Parathyroid adenoma (tissue), 2 donors: Measurements from ENCODE around the gene TMEM50B.
A peak's percentile ranks its signal among the peaks of the same experiment; 100 is the strongest.

Experiments
- H2AFZ ChIP-seq: fragments of 300-600 bp; sonication (generic); one replicate; pipeline ENCODE4 v1.7.0; 2017; ENCODE audit warnings: antibody characterized with exemption, mild to moderate bottlenecking
- H3K27ac ChIP-seq: fragments of 300-600 bp; sonication (generic); one replicate; pipeline ENCODE4 v1.7.0; 2017
- H3K27me3 ChIP-seq: fragments of 300-600 bp; sonication (generic); one replicate; pipeline ENCODE4 v1.7.0; 2017; ENCODE audit warnings: low read length; ENCODE audit not compliant: control insufficient read depth, insufficient read depth
- H3K36me3 ChIP-seq: fragments of 300-600 bp; sonication (generic); one replicate; pipeline ENCODE4 v1.7.0; 2017; ENCODE audit warnings: low read length; ENCODE audit not compliant: control insufficient read depth, insufficient read depth
- H3K4me1 ChIP-seq: fragments of 300-600 bp; sonication (generic); one replicate; pipeline ENCODE4 v1.7.0; 2017; ENCODE audit warnings: control low read depth
- H3K4me2 ChIP-seq: fragments of 300-600 bp; sonication (generic); one replicate; pipeline ENCODE4 v1.7.0; 2017; ENCODE audit warnings: low read length
- H3K4me3 ChIP-seq: fragments of 300-600 bp; sonication (generic); one replicate; pipeline ENCODE4 v1.7.0; 2017; ENCODE audit warnings: low read depth, low read length
- H3K79me2 ChIP-seq: fragments of 300-600 bp; sonication (generic); one replicate; pipeline ENCODE4 v1.7.0; 2017; ENCODE audit warnings: control low read depth
- H3K9ac ChIP-seq: fragments of 300-600 bp; sonication (generic); one replicate; pipeline ENCODE4 v1.7.0; 2017; ENCODE audit warnings: mild to moderate bottlenecking
- H3K9me3 ChIP-seq: fragments of 300-600 bp; sonication (generic); one replicate; pipeline ENCODE4 v1.7.0; 2017; ENCODE audit warnings: low read length; ENCODE audit not compliant: control insufficient read depth
- TF ChIP-seq, protein P1 (sequence below): fragments of 300-600 bp; sonication (generic); IDR thresholded peaks from one replicate; pipeline ENCODE4 v1.7.0; 2017; ENCODE audit warnings: antibody characterized with exemption, mild to moderate bottlenecking
- donor health status: primary hyperparathyroidism.

The TMEM50B gene

DNA sequence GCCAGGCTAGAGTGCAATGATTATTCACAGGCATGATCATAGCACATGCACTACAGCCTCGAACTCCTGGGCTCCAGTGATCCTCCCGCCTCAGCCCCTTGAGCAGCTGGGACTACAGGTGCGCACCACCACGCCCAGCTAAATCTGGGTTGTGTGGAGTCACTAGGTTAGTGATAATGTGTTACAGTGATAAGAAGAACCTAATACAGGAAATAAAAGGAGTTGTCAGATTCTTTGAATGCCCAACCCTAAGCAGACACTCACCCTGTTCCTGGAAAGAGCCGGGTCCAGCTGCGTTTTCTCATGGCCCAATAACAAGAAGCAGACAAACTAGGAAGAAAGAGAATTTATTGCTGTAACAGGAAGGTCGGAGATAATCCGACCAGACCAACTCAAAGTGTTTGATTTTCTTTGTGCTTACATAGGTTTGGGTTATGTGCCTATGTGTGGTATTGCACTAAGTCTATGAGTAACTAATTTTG lies 67.8 kb downstream of the TMEM50B start:
- no peak overlapping the region for H3K27ac ChIP-seq
- H3K4me1 ChIP-seq = no peaks in the 10 kb centered on the region
- peaks cover 5% of the 10 kb centered on the region for H3K79me2 ChIP-seq
- no peaks in the 10 kb centered on the region for H3K36me3 ChIP-seq
- H3K9me3 ChIP-seq = no peaks in the 10 kb centered on the region
- no peak overlapping the region for H3K9ac ChIP-seq
- H2AFZ ChIP-seq = no peak overlapping the region
- no peak overlapping the region for H3K4me2 ChIP-seq
- H3K27me3 ChIP-seq = no peaks in the 10 kb centered on the region
- TF ChIP-seq, protein P1, sequence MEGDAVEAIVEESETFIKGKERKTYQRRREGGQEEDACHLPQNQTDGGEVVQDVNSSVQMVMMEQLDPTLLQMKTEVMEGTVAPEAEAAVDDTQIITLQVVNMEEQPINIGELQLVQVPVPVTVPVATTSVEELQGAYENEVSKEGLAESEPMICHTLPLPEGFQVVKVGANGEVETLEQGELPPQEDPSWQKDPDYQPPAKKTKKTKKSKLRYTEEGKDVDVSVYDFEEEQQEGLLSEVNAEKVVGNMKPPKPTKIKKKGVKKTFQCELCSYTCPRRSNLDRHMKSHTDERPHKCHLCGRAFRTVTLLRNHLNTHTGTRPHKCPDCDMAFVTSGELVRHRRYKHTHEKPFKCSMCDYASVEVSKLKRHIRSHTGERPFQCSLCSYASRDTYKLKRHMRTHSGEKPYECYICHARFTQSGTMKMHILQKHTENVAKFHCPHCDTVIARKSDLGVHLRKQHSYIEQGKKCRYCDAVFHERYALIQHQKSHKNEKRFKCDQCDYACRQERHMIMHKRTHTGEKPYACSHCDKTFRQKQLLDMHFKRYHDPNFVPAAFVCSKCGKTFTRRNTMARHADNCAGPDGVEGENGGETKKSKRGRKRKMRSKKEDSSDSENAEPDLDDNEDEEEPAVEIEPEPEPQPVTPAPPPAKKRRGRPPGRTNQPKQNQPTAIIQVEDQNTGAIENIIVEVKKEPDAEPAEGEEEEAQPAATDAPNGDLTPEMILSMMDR = no peak
- H3K4me3 ChIP-seq = no peak overlapping the region

DNA sequence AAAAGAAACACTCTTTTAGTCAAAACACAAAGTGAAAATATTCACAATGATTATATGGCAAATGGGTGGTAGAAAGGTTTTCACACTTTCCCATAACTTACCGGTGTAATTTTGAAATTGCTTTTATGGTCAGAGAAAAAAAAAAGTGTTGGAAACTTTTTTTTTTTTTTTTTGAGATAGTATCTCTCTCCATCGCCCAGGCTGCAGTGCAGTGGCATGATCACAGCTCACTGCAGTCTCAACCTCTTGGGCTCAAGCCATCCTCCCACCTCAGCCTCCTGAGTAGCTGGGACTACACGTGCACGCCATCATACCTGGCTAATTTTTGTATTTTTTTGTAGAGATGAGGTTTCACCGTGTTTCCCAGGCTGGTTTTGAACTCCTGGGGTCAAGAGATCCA lies 73.3 kb downstream of the TMEM50B start:
- TF ChIP-seq, protein P1 = no peak
- Histone ChIP-seq H3K9me3 (no peaks in the 10 kb centered on the region), H3K36me3 (no peaks in the 10 kb centered on the region), H3K27ac (no peak overlapping the region), H3K4me3 (no peak overlapping the region), H2AFZ (no peak overlapping the region), H3K4me1 (no peaks in the 10 kb centered on the region), H3K27me3 (no peaks in the 10 kb centered on the region), H3K4me2 (no peak overlapping the region), H3K9ac (no peak overlapping the region), H3K79me2 (peaks cover 12% of the 10 kb centered on the region)

DNA sequence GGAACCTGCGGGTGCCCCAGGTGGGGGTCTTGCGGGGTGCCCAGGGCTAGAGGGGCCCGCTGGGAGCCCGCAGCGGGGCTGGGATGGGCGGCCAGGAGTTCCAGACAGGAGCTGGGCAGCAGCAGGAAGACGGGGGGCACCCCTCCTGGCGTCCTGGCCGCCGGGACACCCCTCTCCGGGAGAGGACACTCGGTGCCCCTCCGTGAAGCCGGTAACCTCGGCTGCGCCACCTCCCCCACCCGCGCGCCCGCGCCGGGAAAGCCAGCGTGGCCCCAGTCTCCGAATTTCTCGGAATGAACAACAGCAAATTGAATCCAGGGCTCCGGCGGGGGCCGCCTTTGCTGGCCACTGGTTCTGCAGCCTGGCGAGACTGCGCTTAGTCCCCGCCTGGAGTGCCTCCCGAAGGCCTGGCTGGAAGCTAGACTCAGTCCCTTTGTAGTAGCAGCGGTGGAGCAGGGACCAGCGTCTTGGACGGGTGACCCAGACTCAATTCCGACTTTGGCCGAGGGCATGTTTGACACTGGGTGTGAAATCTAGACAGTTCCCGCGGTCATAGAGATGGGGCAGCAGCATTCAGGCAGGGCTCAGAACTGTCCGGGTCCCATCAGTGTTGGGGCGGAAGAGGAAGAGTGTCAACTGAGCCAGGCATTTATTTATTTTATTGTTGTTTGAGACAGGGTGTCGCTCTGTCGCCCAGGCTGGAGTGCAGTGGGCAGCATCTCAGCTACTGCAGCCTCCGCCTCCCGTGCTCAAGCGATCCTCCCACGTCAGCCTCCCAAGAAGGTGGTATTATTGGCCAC lies 75.8 kb downstream of the TMEM50B start:
- Histone ChIP-seq H3K27ac (peak overlapping the region; percentile 54), H3K9ac (no peak overlapping the region), H2AFZ (peak overlapping the region; percentile 62), H3K4me3 (peak overlapping the region; percentile 74), H3K79me2 (peaks cover 12% of the 10 kb centered on the region), H3K9me3 (no peaks in the 10 kb centered on the region), H3K4me2 (peak overlapping the region; percentile 73), H3K4me1 (no peaks in the 10 kb centered on the region), H3K27me3 (no peaks in the 10 kb centered on the region), H3K36me3 (no peaks in the 10 kb centered on the region)
- TF ChIP-seq, protein P1 = no peak

DNA sequence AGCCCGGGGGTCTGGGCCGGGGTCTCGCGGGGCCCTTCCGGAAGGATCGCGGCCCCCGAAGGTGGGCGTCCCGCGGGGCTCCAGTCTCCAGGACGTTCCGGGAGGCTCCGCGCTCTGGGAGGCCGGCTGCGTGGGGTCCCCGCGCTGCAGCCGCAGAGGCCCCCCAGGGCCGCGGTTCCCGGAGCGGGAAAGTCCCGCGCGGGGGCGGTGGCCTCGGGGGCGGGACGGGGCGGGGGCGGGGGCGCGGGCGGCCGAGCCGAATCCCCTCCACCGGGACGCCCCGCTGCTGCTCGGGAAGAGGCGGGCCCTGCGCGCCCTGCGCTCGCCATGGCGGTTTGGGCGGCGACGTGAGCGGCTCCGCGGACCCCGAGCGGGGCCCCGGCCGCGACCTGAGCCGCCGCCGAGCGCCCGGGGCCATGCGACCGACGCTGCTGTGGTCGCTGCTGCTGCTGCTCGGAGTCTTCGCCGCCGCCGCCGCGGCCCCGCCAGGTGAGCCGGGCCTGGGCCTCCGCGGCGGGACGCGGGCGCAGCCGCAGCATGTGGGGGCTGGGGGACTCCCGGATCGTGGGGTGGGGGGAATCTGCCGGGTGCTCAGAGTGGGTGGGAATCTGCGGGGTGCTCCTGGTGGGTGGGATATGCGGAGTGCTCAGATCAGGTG lies 76.5 kb downstream of the TMEM50B start, which contains the start of gene IFNGR2:
TSS of gene IFNGR2 (plus strand) at position 286 of the 658 bp plus-strand sequence. CDS start at position 417, 131 bp downstream.
- H3K4me1 ChIP-seq = no peaks in the 10 kb centered on the region
- peak within 1 kb of the TSS; percentile 62 for H2AFZ ChIP-seq
- H3K27ac ChIP-seq = peak within 1 kb of the TSS; percentile 54
- H3K79me2 ChIP-seq = peaks cover 10% of the 10 kb centered on the region
- H3K27me3 ChIP-seq = no peaks in the 10 kb centered on the region
- peak within 1 kb of the TSS; percentile 73 for H3K4me2 ChIP-seq
- peak within 1 kb of the TSS; percentile 74 for H3K4me3 ChIP-seq
- H3K36me3 ChIP-seq = no peaks in the 10 kb centered on the region
- H3K9ac ChIP-seq = no peak within 1 kb of the TSS
- H3K9me3 ChIP-seq = no peaks in the 10 kb centered on the region
- TF ChIP-seq, protein P1 = no peak
